GM19193 (cell line): ENCODE data around the gene GP9.

Experiments
- POLR2A ChIP-seq: IDR thresholded peaks from 4 replicates; pipeline ENCODE4 v1.6.1; 2011; ENCODE audit not compliant: insufficient read depth, insufficient read length; ENCODE audit errors: extremely low read depth

GP9 gene

GRCh38 chr3:129054605-129055104 lies 5.9 kb upstream of the GP9 start:
- no peak for TF ChIP-seq POLR2A

DNA sequence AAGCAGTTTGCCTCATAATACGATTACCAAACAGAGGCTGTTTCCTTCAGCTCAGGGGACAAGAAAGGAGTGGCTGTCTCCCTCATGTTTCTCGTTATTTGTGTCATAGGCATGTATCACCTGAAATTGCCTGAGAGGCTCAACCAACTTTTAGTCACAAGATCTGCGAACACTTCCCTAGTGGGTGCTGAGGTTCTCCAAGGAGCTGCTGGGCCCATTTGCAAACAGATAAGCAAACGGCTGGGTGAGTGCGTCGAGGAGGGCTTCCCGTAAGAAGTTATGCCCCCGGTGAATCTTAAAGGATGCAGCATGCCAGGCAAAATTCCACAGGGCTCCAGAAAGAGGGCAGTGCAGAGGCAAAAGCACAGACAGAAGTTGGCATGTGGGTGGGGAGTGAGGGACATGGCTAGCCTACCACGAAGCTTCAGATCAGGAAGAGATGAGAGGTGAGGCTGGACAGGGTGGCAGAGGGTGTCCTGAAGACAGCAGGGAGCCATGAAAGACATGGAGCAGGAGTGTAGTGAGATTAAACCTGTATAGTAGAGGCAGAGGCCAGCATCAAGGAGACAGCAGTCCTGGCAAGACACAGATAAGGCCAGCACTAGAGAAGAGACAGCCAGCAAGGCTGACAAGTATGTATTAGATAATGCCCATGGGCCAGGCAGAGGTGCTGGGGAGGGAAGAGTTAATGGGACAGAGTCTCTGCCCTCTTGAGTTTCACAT lies 4.0 kb upstream of the GP9 start:
- no peak for TF ChIP-seq POLR2A

DNA sequence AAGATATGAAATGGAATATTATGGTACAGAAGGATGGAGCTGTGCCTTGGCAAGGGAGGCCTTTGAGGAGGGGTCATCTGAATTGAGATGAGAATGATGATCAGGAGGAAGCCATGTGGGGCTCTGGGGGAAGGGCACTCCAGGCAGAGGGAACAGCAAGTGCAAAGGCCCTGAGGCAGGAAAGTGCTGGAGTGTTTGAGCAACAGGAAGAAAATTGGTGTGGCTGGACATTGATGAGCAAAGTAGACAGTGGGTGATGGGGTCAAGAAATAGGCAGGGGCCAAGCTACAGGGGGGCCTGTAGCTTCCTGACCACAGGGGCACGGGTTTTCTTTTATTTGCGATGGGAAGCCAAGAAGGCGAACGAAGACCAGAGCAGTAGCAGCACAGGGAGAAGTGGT lies 3.3 kb upstream of the GP9 start:
- no peak for TF ChIP-seq POLR2A

- TF ChIP-seq POLR2A: no peak
These were observed 2.0 kb upstream of the GP9 start for GRCh38 chr3:129058441-129059200.

DNA sequence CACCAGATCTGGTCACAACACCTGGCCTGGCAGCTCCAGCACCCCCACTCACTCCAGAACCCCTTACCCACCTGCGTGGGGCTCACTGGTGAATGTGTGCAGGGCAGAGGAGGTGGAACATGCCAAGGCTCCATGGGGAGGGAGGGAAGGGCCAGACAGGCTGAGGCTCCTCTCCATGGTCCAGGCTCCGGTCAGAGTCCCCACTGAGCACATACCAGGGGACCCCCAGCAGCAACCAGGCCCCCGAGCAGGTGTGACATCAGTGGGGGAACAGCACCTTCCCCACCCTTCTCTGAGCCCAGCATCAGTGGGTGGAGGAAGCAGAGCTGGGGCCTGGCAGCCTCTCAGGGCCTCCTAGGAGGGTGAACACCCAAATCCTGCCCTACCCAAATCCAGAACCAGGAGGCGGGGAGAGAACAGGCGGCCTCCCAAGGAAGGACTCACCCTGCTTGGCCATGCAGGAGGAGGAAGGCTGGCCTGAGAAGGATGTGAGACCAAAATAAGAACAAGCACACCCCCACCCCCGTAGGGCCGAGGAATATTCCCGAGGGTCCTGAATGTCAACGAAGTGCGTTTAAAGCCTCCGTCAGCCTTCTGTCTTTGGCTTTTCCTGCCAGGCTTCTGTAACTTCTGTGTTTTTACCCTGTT lies 1.1 kb upstream of the GP9 start:
- no peak for TF ChIP-seq POLR2A

GRCh38 chr3:129061023-129061887 lies 676 bp downstream of the GP9 start:
- no peak for TF ChIP-seq POLR2A

DNA sequence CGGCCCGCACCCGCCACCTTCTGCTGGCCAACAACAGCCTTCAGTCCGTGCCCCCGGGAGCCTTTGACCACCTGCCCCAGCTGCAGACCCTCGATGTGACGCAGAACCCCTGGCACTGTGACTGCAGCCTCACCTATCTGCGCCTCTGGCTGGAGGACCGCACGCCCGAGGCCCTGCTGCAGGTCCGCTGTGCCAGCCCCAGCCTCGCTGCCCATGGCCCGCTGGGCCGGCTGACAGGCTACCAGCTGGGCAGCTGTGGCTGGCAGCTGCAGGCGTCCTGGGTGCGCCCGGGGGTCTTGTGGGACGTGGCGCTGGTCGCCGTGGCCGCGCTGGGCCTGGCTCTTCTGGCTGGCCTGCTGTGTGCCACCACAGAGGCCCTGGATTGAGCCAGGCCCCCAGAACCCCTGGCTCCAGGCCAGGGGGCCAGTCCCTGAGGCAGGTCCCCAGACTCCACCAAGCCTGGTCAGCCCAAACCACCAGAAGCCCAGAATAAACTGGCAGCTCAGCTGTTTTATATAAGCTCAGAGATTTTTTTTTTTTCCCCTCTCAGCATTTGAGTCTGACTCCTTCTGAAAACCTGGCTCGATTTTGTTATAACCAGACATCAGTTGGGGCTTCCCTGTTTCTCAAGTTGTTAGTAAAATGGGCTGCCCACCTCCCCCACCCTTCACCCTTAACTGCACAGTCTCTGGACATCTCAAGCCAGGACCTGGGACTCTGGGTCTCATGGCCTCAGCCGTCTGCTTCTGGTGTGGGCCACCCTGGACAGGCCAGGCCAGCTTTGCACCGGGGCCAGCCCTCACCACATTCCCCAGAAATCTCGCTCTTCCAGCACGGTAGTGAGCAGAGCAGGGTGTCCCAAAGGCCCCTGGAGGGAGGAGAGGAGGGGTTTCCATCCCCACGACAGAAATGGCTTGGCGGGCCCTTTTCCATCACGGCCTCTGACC lies 1.6 kb downstream of the GP9 start:
- no peak for TF ChIP-seq POLR2A

GRCh38 chr3:129063091-129063640 lies 2.6 kb downstream of the GP9 start:
- no peak for TF ChIP-seq POLR2A

GRCh38 chr3:129063841-129064482 lies 3.4 kb downstream of the GP9 start:
- no peak for TF ChIP-seq POLR2A

DNA sequence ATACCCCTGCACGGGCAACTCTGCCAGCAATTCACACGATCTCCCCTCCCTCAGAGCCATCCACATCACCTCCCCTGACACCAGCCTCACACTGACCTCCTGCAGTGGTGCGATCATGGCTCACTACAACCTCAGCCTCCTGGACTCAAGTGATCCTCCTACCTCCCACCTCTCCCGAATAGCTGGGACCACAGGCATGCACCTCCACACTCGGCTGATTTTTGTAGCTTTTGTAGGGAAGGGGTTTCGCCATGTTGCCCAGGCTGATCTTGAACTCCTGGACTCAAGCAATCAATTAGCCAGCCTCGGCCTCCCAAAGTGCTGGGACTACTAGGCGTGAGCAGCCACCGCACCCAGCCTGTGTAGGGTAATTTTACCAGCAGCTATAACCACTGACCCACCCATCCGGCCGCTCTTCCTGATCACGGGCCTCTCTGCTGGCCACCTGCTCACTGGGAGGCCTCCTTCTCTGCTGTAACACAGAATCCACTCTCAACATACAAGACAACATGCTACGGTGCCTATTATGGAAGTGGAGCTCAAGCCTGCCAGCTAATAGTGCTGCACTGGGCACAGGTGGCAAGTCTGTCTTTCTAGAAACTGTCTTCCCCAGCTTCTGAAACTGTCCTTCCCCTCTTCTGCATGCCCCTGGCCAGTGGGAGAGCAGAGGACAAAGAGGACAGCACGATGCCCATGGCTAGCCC lies 4.6 kb downstream of the GP9 start:
- no peak for TF ChIP-seq POLR2A

GRCh38 chr3:129065720-129066073 lies 5.1 kb downstream of the GP9 start:
- no peak for TF ChIP-seq POLR2A

DNA sequence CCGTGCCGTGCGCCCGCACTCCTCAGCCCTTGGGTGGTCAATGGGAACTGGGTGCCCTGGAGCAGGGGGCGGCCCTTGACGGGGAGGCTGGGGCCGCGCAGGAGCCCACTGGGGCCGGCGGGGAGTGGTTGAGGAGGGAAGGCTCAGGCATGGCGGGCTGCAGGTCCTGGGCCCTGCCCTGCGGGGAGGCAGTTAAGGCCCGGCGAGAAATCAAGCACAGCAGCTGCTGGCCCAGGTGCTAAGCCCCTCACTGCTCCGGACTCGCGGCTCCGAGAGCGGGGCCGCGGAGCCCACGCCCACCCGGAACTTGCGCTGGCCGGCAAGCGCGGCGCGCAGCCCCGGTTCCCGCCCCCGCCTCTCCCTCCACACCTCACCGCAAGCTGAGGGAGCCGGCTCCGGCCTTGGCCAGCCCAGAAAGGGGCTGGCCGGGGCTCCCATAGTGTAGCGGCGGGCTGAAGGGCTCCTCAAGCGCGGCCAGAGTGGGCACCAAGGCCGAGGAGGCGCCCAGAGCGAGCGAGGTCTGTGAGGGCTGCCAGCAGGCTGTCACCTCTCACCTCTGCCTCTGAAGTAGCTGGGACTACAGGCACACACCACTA lies 7.8 kb downstream of the GP9 start:
- TF ChIP-seq POLR2A: no peak
